HG02840 (cell line): ENCODE measurements around the gene PLXDC1.
"Not testable (repeated sequence)": the region's sequence is repeated elsewhere in the genome, so short reads cannot be mapped to it uniquely, and the experiment has no call there.

ENCODE experiments used
- ATAC-seq: cut with Tn5 transposase; IDR thresholded peaks from one replicate; pipeline ENCODE4 v1.9.1; 2021; ENCODE audit warnings: mild to moderate bottlenecking, moderate library complexity, moderate number of reproducible peaks; ENCODE audit not compliant: unreplicated experiment, low FRiP score

The PLXDC1 gene

DNA sequence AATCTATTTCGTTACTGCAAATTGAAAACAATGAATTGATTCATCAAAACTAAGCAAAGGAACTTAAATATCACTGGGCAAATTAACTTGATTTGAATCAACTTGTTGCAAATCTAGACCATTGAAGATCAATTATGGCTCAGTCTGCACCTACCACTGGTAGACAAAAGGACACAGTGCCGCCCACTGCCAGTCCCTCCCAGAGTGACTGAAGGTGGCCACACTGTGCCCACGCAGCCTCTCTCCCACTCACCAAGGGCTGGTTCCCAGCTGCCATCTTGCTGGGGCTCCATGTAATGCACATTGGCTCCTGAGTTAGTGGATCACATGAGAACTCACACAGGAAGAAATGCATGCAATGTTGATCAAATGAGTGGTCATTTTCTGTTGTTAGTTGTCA is 78.1 kb downstream of the PLXDC1 start:
- no peak for ATAC-seq

DNA sequence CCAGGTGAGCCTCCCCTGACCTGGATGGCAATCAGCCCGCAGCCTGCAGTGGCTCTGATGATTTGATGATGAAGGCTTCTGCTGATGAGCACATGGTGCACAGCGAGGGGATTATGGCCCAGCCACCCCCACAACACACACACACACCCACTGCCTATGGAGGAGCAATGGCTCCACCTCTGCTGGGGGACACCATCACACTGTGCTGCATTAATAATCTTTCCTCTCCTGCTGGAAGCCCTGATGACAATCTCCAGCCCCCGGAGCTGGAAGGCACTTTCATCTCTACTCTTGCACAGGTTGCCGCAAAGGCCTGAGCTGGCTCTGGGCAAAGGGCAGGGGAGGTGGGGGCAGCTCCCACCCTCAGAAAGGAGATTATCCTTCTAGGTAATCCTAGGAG is 79.9 kb downstream of the PLXDC1 start:
- no peak for ATAC-seq

DNA sequence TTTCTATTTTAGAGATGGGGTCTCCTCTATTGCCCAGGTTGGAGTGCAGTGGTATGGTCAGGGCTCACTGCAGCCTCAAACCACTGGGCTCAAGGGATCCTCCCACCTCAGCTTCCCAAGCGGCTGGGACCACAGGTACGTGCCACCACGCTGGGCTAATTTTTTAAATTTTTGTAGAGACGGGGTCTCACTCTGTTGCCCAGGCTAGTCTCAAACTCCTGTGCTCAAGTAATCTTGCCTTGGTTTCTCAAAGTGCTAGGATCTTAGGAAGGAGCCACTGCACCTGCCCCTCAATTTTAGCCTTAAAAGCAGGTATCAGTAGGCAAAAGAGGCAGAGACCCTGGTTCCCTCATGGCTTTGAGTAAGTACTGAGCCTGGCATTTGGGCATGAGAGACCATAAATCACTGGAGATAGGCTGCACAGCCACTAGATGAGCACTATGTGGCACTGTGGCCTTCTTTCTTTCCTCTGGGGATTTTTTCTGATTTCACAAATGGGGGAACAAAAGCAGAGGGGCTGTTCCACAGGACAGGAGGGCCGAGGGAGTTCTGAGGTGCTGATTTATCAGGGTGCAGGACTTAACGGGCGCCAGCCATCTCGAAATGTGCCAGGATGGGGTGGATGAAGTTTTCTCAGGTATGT is 82.2 kb downstream of the PLXDC1 start:
- ATAC-seq, result no peak

DNA sequence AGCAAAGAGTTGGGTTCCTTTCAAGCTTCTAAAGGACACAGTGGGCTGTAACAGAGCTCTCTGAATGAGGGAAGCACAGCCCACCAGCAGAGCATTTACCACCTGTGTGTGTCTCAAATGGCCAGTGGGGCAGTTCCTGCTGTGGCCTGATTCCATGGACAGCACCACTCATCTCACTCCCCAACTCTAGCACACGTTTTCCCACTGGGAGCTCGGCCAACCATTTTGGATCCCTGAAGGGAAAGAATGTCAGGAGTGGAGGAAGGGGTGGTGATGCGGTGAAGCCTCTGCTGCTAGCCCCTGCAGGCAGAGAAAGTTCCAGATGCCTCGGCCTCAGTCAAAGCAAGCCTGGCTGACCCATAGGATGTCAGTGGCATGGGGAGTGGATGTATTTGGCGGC is 86.6 kb downstream of the PLXDC1 start:
- no peak for ATAC-seq

DNA sequence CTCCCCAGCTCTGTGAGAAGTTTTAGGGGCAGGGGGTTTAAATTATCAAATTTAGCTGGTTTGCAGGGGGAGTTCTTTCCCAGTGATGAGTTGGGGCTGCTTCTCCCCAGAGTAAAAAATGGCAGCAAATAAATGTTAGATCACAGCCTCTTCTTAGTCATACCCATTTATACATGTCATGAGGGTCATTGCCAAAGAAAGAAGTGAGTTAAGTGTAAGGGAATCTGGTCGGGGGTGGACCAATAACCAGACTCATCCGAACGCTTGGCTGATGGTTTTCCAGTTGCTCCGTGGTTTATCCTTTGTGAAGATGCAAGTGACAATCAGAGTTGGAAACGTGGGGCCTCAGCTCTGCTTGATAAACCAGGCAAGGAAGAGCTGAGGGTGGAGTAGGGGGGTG is 87.1 kb downstream of the PLXDC1 start:
- ATAC-seq, result no peak

DNA sequence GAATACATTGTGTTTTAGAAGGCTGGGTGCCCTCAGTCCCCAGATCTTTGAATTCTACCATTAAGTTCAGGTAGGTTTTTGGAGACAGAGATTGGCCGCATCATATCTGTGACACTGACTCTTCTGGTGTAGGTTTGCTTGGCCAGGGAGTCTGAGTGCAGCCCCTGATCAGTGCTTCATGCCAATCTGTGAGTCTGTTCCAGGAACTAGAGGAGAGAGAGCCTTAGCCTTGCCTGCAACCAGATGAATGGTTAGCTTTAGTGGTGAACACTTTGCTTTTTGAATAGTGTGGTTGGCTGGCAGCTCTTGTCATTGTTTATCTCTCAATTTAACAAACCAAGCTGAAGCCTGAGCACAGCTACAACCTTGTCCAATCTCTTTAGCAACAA is 87.8 kb downstream of the PLXDC1 start:
- no peak for ATAC-seq

DNA sequence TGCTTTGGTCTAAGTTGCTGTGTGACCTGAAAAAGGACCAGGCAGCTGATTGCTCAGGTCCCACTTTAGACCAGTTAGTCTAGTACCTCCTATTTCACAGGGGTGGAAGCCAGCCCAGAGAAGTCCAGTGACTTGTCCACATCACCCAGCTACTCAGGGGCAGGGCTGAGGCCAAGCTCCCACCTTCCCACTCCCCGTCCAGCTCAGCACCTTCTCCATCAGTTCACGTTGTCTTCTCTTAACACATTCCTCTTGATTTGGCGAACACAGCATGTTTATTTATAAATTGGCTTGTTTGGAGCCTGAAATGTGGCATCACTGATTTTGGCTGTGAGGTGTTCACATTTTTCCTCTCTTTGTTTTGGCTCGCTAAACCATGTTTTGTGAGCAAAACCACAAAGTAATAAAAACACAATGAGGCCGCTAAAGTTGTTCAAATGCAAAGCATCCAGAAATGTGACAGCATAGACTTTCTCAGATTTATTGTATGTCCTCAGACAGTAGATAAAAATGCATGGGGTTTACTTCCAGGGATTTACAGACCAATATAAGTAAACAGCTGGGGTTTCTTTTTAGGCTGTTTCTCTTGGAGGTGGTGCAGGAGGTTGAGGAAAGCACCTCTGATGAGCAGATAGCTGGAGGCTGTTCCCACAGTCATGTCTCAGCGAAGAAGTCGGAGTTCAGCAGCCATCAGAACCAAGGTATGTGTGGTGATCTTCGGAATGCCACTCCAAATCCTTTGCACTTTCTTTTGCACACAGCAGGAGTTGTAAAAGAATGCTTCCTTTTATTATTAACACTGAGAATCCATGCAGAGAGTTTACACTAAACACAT is 88.4 kb downstream of the PLXDC1 start:
- ATAC-seq, result no peak

DNA sequence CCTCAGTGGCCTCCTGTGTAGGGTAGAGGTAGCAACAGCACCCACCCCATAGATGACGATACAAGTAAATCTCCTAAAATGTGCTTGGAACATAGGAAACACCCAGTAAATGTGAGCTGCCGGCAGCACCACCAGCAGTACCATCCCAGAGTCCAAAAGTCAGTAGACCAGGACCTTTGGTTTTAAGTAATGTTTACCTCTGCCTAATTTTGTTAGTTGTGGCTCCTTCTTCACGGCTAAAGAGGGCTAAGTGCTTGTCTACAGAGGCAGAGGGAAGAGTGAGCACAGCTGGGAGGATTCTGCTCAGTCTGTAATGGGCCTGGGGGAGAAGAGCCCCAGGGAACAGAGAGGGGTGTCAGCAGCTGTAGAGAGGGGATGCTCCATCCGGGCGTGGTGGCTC is 92.9 kb downstream of the PLXDC1 start:
- no peak for ATAC-seq

DNA sequence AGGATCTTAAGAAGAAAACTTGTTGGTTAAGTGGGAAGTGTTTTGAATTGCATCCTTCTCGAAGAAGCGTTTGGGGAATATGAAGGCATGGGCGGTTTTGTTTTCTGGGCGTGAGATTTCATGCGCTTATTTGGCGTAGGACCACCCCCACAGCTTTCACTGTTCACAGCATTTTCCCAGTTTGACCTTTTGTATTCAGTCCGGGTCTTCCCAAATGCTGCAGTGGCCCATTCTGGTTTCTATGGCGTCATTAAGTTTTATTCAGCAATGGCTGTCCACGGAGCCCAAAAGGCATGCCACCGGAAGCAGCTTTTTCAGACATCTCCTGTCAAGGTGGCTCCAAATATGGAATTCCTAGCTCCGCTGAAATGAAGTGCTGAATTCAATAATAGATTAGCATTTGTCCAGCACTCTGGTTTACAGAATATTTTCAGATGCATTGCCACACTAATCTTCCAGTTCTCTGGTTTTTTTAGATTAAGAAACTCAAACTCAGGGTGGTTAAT is 93.7 kb downstream of the PLXDC1 start:
- ATAC-seq, result no peak

DNA sequence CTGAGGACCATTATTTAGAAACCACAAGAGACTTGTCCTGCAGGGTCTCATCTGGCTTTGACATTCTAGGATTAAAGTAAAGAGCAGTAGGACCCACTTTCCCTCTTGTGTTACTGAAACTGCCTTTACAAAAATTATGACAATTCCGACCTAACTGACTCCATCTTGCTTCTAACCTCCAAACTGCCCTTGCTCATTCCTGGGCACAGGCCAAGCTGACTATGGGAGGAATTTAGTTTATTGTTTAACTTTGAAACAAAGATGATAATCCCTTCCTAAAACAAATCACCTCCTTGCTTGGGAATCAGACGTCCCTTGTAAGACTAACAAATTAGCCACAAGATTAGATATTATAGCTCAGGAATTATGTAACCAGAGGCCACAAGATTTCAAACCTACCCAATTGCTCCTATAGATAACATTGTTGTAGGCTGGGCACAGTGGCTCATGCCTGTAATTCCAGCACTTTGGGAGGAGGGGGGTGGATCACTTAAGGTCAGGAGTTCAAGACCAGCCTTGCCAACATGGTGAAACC is 97.3 kb downstream of the PLXDC1 start:
- no peak for ATAC-seq

DNA sequence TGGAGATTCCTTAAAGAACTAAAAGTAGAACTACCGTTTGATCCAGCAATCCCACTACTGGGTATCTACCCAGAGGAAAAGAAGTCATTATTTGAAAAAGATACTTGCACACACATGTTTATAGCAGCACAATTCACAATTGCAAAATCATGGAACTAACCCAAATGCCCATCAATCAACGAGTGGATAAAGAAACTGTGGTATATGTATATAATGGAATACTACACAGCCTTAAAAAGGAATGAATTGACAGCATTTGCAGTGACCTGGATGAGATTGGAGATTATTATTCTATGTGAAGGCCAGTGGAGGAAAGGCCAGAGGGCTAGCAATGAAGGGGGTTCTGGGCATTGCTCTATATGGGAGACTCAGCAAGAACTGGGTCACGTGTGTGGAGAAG is 99.0 kb downstream of the PLXDC1 start:
- not testable (repeated sequence) for ATAC-seq

DNA sequence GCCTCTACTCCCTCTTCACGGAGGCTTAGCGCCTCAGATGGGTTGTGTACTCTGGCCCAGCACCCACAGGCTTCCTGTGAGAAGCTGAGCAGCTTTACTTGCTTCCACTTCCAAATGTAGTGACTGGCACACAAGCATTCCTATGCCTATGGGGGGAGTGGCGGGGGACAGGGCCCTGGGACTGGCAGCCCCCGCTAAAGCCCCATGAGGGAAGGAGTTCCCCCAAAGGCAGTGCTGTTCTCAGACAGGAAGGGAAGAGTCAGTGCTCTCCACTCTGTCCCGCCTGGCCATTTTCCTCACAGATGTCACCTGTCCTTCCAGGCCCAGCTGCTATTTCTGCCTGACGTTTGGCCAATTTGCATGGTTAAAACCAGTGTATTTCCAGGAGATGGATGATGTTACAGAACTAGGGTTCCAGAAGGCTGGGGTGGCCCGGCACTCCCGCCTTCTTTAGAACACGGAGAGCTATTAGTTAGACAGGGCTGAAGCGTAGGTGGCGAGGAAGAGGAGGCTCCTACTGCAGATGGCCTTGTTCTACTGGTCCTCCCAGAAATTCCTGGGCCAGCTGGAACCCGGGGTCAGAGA is 100.3 kb downstream of the PLXDC1 start:
- no peak for ATAC-seq

DNA sequence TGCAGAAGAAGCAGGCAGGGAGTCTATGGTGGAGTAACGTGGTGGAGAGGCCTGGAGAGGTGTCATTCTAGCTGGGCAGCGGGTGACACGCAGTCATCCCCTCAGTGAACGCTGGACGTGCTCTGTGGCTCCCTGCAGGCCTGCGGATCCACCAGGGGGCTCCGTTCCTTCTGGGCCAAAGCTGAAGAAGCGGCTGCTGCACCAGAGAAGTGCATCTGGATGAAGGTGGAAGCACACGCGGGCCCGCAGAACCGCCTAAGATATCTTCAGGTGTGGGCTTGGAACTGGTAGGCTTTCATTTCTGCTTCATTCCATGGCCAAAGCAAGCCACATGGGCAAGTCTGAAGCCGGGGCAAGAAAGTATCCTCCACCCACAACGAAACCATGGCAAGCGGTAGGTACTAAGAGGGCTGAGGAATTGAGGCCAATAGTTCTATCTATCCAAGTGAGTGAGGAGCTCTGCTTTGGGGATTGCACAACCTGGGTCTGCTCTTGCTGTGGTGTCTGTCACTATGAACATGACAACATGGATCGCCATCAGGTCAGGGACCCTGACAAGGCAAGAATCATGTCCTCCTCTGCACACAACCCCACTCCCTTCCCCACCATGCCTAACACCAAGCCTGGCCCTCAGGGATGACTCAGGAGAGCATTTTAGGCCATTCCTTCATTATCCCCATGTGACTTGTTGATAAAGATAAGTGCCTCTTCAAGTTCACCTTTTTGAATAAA is 105.3 kb downstream of the PLXDC1 start:
- ATAC-seq, result no peak

DNA sequence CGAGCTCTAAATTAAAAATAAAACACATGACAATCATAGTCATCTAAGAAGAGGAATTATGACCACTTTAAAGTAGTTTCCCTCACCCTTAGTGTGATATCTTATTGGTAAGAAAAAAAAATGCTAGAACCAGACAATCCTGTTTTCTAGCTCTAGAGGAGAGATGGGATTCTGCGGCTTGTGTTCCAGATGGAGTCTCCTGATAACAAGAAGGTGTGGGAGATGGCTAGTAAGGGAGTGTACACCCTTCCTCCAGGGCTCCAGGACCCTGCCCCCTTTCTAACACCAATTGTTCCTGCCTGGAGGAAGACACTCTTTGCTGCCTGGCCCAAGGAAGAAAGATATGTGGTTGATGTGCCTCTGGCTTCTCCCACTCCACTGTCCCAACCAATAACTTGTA is 115.4 kb downstream of the PLXDC1 start:
- no peak for ATAC-seq

DNA sequence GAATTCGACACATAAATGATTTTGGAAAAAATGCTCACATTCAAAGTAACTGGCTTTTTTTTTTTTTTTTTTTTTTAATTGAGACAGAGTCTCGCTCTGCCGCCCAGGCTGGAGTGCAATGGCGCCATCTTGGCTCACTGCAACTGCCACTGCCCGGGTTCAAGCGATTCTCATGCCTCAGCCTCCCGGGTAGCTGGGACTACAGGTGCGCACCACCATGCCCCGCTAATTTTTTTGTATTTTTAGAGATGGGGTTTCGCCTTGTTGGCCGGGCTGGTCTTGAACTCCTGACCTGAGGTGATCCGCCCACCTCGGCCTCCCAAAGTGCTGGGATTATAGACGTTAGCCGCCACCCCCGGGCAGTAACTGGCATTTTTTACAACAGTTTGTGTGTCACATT is 115.9 kb downstream of the PLXDC1 start:
- ATAC-seq, result not testable (repeated sequence)

DNA sequence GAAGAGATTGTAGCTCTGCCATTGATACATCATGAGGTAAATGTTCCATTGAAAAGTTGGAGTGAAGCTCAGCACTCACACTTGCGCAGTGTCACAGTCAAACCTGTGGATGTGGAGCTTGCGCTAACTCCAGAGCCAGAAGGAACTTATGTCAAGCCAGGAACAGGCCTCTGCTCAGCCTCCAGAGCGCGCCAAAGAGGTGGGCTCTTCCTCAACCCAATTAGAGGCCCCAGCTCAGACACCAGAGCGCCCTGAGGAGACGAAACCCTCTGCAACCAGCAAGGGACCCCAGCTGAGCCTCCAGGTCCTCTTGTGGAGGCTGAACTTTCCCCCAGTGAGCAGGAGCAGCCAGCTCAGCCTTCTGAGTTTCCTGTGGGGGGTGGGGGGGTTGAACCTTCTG is 122.7 kb downstream of the PLXDC1 start:
- no peak for ATAC-seq

DNA sequence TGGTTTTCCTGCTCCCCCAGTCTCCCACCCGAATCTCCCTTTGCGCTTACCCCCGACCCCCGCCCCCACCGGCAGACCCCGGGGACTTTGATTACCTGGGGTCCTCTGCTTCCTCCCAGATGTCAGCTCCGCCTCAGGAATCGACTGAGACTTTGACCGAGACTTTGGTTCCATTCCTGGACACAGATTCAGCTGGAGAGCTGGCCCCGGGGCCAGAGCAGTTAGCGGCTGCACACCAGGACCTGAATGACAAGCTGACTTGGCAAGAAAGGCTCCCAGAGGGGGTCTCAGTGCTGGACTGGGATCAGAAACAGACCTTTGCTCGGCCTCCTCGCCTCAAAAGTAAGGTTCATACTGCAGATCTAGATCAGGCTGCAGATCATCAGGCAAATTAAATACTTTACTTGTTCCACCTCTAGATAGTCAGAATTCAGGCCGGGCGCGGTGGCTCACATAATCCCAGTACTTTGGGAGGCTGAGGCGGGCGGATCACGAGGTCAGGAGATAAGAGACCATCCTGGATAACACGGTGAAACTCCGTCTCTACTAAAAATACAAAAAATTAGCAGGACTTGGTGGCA is 123.9 kb downstream of the PLXDC1 start:
- no peak for ATAC-seq

DNA sequence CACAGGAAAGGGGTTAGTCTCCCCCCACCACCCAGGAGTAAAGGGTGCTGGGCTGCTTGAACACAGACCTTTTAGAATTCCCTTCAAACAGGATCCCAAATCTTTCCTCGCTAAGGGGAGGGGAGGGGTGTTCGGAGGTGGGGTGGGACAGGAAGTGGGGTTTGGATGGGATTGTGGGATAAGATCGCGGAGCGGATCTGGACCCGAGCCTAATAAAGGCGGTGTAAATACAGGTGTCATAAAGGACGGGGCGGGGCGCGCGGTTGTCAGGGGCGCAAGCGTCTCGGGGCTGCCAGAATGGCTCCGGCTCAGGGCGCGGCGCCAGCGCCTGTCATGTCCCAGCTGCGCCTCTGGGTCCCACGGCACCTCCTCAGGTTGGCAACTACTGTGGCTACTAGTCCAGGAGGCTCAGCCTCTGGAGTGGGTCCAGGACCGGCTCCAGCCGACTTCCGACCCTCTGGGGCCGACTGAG is 124.4 kb downstream of the PLXDC1 start:
- no peak for ATAC-seq

DNA sequence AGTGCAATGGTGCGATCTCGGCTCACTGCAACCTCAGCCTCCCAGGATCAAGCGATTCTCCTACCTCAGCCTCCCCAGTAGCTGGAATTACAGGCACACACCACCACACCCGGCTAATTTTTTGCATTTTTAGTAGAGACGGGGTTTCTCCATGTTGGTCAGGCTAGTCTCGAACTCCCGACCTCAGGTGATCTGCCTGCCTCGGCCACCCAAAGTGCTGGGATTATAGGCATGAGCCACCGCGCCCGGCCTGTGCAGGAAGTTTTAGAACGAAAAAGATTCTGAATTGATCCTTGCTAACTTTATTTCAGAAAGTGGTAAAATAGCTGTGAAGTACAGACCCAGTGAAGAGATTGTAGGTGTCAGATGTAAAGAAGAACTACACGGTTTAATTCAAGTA is 125.1 kb downstream of the PLXDC1 start:
- not testable (repeated sequence) for ATAC-seq

DNA sequence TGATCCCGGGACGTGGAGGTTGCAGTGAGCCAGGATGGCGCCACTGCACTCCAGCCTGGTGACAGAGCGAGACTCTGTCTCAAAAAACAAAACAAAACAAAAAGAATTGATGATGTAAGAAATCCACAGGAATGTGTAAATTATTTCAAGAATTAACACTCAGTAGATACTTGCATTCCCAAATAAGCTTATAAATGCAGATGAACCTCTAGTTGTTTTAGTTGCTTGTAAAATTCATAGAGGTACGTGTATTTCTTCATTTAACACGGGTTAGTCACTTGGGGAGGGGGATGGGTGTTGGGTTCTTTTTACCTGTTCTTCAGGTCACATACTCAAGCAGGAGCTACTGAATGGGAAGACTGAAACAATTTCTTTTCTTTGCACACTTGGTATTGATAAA is 128.5 kb downstream of the PLXDC1 start:
- ATAC-seq, result no peak
